Activated T-cell treated with anti-CD3 and anti-CD28 coated beads for 4 hours (primary cell): ENCODE data around the gene AK4.

Experiments
- DNase-seq: peaks from one replicate; pipeline ENCODE4 v3.0.0-alpha.2; 2020

The AK4 gene

DNA sequence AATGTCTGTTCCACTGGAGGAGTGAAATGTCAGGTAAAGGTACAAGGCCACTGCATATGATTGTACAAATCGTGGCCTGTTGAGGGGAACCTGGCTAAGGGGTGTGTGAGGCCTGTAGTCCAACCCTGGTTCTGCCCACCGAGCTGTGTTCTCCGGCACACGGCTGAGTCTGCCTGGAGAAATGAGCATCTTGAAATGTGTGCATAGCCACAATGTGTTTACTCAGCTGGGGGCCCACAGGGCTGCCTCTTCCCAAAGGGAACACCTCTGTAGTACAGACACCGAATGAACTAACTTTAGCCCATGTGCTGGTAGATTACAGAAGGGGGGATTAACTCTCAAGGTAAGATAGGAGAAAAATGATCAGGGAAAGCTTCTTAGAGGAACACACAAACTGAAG, 30.2 kb downstream of the AK4 start:
- no peak for DNase-seq

DNA sequence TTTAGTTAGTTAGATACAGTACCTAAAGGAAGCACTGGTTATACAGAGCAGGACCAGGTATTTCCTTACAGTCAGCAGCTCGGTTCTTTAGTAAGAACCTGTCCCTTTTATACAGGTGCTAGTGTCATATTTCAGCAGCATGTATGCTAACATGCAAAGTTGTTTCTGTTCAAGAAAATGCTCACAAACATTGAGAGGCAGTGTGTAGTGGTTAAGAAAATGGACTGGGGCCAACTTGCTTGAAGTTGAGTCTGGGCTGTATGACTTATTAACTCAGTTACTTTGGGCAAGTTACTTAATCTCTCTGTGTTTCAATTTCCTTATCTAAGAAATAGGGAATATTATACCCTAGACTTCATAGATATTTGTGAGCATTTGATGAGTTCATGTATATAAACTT, 31.1 kb downstream of the AK4 start:
- no peak for DNase-seq

DNA sequence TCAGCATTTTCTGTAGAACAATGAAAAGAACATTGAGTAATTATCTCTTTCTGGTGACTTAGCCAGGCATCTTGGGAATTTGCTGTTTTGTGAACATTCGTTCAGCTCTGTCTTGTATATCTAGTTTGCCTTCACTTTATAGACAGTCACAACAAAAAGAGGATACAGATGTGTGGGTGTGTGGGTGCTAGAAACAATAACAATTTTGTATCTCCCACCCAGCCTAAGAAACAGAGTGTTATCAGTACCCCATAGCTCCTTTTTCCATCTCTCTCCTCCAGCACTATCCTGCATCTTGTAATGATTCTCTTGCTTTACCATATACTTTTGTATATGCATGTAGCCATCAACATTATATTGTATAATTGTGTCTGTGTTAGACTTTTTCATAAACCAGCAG, 33.0 kb downstream of the AK4 start:
- no peak for DNase-seq

DNA sequence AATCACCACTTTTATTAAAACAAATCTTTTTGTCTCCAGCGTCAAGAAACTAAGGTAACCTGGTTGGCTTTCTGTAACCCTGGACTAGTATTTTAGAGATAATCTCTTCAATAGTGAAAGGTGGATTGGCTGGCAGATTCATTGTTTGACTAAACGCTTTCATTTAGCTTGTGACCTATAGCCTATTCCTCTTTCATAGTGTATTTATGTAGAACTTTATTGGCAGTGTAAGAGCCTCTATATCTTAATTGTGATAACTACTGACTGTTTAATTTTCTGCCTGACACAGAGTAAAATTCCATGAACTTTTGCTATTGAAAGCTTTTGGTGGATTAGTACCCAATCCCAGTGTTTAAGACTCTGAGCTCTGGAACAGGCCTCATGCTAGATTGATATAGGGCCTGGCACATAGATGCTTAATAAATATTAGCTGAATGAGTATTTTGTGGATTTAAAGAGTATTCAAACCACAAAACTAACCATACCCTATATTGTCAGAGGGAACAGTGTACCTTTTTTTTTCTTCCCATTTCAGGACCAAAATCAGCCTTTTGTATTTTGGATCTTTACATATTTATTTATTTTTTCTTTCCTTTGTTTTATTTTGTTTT, 34.8 kb downstream of the AK4 start:
- no peak for DNase-seq

DNA sequence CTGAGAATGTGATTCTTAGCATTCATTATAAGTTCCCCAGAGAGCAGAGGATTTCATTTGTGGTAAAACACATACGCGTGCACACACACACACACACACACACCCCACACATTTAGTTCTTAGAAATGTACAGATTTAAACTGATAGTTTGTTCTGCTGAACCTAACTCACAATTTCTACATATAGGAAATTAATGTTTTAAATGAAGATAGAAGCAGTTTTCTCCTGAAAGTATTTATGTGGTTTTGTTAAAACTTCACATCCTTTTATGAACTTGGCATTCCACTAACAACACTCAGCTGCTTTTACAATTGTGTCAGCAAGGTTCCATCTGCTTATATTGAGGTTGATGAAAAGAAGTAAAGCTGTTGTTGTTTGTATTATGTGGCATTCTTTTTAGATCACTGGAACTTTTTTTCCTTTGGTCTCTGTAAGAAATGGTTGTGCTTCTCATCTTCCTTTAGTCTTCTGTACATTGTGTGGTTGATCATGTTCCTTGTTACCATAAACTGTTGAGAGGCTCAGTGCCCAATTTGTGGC, 41.6 kb downstream of the AK4 start:
- DNase-seq = no peak

DNA sequence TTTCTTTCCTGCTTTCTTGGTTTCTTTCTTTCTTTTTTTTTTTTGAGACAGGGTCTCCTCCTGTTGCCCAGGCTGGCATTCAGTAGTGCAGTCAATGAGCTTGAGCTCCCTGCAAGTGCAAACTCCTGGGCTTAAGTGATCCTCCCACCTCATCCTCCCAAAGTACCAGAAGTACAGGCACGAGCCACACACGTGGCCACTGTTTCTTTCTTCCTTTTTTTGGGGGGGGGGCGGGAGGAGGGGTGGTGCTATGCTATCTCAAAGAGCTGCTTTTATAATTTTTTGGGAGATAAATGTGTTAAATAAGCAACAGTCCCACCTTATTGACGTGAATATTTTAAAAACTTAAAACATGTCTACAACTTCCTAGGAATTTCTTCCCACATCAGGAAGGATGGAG, 42.2 kb downstream of the AK4 start:
- no peak for DNase-seq

DNA sequence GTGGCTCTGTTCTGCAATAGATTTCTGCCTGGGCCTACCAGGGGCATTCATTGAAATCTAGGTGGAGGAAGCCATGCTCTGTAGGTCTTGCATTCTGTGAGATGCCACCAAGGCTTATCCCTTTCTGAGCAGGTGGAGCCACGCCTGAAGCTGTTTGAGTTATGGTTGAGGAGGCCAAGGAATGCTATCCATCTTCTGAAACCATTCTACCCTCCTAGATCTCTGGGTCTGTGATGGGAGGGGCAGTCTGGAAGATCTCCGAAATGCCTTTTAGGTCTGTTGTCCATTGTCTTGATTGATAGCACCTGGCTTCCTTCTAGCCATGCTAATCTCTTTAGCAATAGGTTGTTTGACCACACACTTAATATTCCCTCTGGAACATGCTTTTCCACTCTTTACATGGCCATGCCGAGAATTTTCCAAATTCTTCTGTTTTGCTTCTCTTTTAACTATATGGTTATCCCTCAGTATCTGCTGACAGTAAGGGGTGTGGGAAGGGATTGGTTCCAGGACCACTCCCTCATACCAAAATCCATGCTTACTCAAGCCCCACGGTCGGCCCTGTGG, 45.2 kb downstream of the AK4 start:
- DNase-seq = no peak

DNA sequence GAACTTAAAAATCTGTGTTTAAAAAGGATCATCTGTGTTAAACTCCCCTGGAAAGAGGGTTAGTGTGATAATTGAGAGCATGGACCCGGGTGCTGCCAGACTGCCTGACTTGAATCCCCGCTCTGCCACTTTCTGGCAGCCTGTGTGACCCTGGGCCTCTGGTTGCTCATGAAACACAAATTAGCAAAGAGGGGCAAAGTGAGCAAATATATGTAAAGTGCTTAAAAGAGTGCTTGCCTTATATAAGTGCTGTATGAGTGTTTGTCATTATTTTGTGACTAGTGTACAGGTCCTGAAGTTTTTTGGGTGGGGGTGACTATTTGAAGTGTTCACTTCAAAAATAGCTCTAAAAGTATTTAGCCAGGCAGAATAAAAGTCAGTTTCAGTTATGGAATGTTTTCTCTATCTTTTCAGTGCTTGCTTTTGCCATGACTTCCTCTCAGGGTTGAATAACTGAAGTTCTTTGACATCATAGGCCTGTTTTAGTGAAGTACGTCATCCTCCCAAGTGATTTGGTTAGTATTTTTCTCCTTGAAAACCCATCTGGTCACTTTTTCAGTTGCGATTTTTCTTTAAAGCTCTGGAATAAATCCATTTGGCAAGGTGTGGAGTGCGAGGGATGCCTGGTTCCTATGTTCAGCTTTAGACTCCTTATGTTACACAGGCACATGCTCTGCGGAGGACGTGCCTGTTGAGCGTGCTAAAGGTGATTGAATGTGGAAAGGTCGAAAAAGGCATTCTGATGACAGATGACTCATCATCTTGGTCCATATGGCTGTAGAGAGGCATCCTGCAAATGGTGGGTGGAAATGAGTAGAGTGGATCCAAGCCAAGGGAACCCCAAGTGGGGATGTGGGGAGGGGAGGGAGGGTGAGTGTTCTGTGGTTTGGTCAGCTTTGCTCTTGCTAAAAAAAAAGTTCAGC, 47.8 kb downstream of the AK4 start:
- DNase-seq = no peak

DNA sequence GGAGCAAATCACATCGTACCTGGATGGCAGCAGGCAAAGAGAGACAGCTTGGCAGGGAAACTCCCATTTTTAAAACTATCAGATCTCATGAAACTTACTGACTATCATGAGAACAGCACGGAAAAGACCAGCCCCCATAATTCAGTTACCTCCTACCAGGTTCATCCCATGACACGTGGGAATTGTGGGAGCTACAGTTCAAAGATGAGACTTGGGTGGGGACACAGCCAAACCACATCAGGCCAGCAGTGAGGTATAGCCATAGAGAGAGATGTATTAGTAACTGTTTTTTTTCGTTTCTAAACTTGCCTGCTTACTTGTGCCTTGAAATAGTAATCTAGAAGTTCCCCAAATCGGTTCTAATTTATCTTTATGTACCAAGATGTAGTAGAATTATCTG, 48.9 kb downstream of the AK4 start:
- no peak for DNase-seq

DNA sequence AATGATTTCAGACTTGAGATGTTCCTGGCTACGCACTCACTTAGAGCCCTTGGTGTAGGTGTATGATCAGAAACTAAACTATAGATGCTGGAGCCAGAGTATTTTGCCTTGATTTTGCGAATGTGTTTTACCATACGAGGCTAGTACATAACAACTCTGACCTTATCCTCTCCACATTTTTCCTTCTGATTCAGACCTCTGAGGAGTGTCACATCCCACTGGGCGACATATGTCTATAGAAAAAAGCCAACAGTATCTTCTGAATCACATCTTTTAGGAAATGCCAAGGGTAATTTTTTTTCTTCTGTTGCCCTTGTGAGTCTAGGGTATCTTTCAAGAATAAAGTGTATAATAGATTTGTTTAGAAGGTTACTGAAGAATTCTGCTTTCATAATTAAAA, 49.6 kb downstream of the AK4 start:
- no peak for DNase-seq

DNA sequence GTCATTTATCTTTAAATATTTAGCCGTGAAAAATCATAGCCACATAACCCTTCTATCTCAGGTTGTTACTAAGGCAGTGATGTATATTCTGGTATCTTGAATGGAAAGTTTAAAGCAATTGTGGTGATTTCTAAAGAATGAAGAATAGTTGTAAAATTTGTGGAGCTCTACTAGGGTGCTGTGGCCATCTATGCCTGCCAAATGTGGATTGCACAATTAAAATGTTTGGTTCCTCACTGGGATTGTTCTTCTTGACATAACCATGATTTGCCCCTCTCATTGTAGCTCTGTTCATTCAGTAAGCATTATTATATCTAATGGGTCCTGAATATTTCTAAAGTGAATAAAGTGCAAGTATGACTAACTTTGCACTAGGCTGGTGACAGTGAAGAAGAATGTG, 50.1 kb downstream of the AK4 start:
- DNase-seq = no peak

DNA sequence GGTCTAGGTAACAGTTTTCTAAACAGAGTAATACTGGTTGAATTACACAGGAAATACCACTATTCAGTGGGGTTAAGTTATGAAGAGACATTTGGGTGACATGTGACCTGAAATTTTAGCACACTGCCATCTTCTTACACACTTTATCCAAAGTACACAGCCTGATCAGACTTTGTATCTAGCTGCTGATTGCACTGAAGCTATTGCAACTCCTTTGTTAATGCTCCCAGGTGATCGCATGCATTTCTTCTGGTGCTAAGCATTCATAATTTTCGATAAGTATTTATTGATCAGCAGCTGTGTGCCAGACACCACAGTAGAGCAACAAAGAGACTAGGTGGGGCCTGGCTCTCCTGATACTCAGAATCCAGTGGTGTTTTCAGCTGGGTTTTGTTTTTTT, 52.4 kb downstream of the AK4 start:
- DNase-seq = no peak

DNA sequence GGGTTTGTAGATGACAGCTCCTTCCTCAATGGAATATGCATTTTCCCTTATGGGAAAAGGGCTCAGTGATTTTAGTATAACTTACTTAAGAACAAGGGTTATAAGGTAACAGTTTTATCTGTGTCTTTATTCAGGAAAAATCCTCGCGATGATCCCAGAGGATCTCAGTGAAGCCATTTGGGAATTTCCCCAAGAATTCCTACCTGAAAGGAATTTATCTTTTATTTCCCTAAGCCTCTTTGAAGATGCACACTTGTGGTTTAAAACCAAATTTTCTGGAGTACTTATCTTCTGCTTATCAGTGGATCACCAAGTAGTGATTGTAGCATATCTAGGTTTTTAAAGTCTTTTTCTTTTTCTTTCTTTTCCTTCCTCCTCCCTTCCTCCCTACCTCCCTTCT, 58.8 kb downstream of the AK4 start:
- DNase-seq = no peak

DNA sequence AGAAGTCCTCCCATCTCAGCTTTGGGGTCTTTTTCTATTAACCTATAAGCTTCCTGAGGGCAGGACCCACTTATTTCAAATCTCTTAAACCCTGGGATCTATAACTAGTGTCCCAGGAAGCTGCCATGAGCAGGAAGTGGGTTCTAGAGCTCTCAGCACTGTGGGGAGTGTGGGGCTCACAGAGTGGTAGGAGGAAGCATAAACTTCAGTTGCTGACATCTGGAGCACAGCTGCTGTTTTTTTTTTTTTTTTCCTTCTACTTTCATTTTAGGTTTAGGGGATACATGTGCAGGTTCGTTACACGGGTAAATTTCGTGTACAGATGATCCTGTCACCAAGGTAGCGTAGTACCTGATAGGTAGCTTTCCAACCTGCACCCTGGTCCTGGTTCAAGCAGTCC, 59.3 kb downstream of the AK4 start:
- DNase-seq = no peak

DNA sequence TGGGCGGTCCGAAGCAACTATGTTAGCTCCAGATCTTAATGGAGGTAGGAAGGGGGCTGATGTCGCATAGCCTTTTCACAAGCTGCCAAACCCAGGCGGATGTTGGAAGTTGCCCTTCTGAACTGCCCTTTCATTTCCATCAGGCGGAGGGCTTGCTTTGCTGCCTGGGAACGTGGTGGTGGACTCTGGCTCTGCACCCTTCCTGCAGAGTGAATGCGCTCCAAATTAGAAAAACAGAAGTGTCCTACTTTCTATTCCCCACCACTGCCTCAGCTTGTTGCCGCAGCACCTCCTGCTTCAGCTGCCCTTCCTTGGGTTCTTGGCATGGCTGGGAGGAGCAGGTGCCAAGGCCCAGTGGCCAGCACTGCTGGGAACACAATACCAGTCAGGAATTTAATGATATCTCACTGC, 60.6 kb downstream of the AK4 start:
- DNase-seq = no peak

DNA sequence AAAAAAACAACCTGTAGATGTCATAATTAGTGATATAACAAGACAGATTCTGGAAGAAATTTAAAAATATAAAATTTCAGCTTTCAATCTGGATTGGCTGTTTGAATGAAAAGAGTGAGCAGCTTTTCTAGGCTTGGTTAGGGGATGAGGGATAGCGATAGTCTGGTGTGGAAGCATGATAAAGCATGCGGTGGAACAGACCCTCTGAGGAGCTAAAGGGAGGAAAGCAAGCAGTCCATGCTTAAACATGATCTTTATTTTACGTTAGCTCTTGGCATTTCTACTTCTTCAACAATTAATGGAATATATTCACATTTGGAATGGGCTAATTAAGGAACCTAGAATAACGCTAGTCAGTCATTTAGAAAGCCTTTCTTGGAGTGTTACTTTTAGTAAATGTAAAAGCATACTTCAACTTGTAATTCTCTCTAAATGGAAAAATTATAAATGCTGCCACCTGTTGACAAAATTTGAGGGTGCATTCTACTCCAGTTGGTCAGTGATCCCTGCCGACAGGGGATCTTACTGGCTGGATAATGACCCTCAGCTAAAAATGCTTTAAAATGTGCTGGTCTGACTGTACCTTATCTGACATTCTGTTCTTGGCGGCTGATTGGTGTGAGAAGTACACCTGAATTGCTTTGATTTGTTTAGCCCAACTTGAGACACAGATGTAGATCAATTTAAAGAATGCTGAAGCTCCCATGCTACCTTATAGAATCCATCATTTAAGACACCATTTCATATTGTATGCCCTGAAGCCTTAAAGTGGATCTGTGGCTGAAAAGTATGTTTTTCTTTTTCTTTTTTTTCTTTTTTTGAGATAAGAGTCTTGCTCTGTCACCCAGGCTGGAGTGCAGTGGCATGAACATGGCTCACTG, 61.2 kb downstream of the AK4 start:
- no peak for DNase-seq

DNA sequence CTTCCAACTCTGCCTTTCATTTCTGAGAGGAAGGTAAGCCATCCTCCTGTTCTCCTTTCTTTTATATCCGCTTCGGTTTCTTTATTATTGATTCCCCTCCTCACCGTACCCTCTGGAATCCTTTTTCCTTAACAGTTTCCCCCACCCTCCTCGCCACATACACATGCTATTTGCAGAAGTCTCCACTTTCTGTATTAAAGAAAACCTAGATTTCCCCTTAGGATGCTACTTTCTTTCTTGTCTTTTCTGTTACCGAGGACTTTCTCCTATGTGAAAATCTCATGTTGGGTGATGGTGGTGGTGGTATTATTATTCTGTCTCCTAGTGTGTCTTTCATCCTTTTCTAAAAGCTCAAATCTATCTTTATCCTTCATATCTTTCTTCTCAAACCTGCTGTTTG, 62.3 kb downstream of the AK4 start:
- DNase-seq = no peak

DNA sequence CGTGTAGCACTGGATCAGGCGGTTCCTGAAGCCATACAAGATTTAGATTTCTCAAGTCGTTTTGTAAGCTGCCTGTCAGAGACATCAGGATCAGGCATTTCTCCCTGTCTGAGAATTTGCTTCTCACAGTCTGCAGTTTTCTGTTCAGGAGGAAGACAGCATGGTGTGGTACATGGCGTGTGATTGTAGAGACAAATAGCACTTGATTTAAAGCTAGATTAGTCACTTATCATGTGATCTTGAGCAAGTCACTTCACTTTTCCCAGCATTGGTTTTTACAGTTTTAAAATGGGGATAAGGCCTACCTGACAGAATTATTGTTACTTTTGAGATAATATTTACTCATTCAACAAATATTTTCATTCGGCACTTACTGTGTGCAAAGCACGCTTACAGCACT, 63.3 kb downstream of the AK4 start:
- no peak for DNase-seq

DNA sequence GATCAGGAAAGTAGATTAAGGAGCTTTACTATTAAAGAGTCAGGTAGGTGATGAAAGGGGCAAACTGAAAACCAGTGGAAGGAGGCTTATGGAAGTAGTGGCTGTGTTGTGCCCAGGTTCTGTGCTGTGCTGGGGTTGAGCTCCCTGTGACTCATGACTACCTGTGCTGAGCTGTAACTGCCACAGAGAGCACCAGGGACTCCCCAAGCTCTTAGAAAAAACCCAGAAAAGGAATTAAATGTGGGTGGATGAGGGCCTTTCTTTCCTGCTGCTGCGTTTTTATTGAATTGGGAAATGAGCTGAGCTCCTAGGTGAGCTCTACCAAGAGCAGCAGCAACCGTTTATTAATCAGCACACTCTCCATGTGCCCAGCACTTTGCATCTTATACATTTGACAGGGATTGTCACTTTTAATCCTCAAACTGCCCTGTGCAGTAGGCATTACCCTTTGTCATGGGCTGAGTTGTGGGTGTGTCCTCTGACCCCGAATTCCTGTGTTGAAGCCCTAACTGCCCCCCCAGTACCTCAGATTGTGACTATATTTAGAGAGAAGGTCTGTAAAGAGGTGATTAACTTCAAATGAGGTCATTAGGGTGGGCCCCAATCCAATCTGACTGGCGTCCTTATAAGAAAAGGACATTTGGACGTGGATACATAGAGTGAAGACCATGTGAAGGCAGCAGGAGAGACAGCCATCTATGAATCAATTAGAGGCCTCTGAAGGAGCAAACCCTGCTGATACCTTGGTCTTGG, 65.4 kb downstream of the AK4 start:
- no peak for DNase-seq

DNA sequence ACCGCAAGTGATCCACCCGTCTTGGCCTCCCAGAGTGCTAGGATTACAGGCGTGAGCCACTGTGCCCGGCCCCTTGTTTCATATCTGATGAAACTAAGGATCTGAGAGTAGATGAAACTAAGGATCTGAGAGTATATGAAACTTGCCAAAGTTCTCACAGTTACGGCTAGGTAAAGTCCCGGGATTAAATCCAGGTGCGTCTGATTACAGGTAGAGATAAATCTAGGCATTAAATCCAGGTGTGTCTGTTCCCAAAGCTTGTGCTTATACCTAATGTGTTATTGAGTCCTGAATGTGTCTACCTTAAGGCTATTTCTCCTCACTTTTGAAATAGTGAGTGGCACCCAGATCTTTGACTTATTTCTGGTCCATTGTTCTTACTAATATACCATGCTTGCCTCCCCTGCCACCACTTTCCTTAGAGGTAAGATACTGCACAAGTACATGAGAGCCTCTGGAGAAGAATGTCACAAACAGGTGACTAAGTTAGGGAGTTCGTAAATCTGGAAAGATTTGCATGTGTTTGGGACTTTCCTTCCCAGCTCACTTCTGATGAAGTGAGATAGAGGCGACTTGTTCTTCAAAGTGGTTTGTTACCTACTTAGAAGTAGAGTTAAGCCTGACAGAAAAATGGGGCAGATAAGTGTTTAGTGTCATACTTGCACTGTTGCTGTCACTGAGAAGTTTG, 66.5 kb downstream of the AK4 start:
- no peak for DNase-seq

DNA sequence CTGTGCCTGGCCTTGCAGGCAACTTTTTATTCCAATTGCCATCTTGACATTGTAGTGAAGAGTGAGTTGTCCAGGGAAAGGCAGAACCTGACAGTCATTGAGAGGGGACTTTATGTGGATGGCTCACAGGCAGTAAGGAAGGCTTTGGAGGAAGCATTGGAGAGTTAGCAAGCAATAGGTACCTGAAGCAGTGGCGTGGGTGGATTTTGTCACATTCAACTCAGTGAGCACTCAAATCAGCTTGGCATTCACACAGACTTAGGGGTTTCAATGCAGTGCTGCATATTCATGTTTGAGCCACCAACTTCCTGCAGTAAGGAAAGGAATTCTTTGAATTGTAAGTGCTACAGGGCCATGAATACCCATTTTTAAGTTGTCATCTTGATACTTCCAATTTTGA, 69.0 kb downstream of the AK4 start:
- no peak for DNase-seq
